Mesenteric fat pad (tissue), 1 donor: ENCODE measurements around the gene RIN3. TPM values are rescaled to one million over a fixed set of nuclear protein-coding genes. Genes with fewer than 3 reads are reported as not detected.

Experiments
- DNase-seq: peaks from one replicate; pipeline ENCODE4 v3.0.0-alpha.2; 2020; ENCODE audit warnings: low spot score
- long read RNA-seq: library from polyadenylated mRNA; unstranded; transcript quantifications from one replicate; pipeline ENCODE4 v2.0.0, GENCODE V29; 2020
- total RNA-seq: library from RNA; stranded (reverse); fragmentation: NEBNext Ultra II Directional; extraction: Animal tissue kit (Norgen Biotek cat#: 25700); gene quantifications from one replicate; pipeline ENCODE4 v1.2.1, GENCODE V29; 2021
- donor health status: DM: yes; HTN: yes; CAD: no.

Gene RIN3, protein sequence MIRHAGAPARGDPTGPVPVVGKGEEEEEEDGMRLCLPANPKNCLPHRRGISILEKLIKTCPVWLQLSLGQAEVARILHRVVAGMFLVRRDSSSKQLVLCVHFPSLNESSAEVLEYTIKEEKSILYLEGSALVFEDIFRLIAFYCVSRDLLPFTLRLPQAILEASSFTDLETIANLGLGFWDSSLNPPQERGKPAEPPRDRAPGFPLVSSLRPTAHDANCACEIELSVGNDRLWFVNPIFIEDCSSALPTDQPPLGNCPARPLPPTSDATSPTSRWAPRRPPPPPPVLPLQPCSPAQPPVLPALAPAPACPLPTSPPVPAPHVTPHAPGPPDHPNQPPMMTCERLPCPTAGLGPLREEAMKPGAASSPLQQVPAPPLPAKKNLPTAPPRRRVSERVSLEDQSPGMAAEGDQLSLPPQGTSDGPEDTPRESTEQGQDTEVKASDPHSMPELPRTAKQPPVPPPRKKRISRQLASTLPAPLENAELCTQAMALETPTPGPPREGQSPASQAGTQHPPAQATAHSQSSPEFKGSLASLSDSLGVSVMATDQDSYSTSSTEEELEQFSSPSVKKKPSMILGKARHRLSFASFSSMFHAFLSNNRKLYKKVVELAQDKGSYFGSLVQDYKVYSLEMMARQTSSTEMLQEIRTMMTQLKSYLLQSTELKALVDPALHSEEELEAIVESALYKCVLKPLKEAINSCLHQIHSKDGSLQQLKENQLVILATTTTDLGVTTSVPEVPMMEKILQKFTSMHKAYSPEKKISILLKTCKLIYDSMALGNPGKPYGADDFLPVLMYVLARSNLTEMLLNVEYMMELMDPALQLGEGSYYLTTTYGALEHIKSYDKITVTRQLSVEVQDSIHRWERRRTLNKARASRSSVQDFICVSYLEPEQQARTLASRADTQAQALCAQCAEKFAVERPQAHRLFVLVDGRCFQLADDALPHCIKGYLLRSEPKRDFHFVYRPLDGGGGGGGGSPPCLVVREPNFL
- 38.0 TPM for total RNA-seq
- long read RNA-seq, partial matches to known transcripts, result 61 of 88 reads
- long read RNA-seq, other reads (novel, unspliced or antisense), result 27 of 88 reads

DNA sequence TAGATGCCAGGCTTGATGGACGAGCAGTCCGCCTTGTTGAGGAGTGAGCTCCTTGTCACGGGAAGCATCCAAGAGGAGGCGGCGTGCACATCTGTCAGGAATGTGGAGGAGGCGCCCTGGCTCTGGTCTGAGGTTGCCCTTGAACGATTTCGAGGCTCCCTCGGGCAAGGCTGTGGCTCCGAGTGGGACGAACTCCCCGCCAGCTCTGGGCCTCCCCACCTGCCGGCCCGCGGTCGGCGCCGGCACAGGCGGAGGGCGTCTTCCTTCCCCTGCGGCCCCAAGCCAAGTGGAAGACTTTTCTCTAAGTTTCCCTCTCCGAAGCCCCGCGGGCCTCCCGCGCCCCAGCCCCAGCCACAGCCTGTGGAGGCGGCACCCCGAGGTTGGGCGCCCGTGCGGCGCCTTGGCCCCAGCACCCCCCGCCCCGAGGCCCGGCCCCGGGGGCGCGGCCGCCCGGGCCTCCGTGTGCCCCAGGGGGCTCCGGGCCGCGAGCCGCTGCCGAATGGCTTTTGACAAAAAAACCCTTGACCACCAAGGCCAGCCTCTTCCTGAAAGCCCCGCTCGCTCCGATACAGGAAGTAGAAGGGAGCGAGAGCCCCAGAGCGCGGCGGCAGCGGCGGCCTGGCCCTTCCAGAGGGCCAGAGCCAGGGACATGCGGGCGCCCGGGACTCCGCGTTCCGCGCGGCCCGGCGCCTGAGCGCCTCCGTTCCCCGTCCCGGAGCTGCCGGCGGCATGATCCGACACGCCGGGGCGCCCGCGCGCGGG lies at the start of gene RIN3:
RIN3 (plus strand) TSS at position 578 of the 762 bp plus-strand sequence; CDS start at position 730, 152 bp downstream.
- peak; percentile 91 for DNase-seq

DNA sequence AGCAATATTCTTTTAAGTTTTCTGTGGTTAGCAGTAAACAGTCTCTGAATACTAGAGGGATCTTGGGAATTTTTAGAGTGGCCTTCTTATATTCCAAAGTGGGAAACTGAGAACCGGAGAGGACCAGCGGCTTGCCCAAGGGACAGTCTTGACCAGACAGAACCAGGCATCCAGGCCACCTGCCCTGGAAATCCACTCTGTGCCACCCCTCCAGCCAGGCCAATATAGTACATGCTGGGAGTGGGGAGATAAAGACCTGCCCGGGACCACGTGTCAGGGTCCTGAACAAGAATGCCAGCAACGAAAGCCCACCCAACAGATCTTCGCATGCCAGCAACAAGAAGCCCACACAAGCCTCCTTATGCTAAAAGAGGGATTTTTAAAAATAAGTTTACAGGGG lies 49.4 kb upstream of the RIN3 start:
- DNase-seq, result no peak

DNA sequence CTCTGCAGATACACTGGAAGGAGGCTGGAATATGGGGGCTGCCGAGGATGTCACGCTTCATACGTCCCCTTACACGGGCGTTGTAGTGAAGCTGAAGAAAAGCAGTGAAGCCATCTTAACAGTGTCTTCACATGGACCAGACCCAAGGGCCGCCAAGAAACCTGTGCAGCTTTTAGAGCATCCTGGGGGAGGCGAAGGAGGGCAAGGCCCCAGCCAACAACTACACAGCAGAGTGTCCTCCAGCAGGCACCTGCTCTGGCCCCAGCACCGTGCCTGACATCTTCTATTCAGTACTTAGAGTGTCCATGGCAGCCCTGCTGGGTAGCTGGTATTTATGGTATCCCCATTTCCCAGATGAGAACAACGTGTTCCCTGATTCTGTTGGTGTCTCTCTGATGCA lies 48.9 kb upstream of the RIN3 start:
- no peak for DNase-seq

DNA sequence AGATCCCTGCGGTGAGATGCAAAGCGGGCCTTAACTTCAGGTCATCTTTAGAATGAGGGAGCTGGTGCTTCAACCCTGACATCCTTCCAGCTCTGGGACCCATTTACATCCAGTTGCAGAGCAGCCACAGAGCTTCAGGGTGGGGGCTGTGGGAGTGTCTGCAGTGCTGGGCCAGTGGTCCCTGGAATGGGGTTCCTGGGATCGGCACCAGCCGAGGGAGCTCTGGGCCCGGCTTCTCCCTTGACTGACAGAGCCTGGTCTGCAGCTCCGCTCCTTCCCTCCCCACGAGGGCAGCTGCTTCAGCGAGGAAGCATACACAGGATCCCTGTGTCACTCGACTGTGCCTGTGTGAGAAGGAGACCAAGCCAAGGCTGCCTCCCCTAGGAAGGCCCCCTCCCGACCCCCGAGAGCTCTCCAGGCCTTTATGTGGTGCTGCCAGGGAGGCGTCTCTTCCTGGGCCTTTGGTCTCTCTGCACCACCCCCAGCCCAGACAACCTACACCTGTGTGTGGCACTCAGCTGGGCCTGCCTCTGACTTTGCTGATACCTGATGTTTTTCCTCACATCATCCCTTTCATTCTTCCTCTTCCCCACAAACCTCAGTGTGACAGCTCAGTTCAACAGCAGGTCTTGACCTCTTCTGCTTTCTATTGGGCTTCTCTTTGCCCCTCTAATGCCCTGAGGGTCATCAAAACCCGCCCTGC lies 48.1 kb upstream of the RIN3 start:
- DNase-seq, result no peak

DNA sequence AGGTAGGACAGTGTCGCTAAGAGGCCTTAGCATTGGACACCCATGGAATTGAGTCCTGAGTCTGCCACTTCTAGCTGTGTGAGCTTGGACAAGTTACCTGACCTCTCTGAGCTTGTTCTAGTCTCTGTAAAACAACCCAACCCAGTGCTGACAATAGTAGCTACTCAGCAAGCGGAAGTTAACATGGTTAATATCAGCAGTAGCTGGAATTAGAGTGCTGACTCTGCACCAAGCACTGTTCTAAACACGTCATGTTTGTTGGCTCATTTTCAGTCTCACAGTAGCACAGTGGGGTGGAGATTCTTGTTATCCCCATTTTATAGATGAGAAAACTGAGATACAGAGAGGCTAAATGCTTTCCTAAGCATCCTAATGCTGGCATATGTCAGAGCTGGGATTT lies 47.5 kb upstream of the RIN3 start:
- DNase-seq, result no peak

DNA sequence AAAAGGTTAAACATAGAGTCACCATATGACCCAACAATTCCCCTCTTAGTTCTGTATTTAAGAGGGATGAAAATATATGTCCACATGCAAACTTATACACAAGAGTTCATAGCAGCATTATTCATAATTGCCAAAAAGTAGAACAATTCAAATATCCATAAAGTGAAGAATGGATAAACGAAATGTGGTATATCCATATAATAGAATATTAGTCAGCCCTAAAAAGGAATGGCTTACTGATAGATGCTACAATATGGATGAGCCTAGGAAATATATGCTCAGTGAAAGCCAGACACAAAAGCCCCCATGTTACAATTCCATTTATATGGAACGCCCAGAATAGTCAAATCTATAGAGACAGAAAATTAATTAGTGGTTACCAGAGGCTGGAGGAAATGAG lies 44.1 kb upstream of the RIN3 start:
- no peak for DNase-seq

DNA sequence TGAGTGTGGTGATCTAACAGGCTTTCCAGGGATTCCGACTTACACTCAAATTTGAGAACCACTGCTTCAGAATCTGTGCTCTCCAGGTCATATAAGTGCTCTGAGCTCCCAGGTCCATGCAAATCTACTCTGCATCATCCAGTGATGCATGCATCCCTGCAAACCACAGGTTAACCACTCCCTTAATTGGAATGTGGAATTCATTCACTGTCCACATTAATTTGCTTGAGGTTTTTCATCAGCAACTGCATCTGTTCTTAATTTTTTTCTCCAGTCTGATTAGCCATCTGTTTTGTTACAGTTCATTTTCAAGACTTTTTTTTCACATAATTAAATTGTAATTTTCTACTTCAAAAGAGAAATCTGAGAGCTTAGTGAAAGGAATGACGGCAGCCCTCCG lies 43.4 kb upstream of the RIN3 start:
- DNase-seq, result no peak

DNA sequence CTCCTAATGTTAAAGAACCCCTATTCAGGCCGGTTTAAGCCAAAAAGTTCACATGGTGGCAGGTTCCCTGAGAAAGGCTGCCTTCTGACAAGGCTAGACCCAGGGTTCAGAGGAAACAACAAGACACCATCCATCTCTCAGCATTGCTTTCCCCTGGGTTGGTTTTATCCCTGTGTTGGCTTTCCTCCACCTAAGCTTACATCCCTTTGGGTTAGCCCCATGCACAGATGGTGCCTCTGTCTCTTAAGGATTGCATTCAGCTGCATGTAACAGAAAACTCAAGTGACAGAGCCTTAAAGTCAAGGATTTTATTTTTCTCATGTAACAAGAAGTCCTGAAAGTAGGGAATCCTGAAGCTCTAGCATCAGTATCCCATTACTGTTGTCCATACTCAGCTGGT lies 42.8 kb upstream of the RIN3 start:
- no peak for DNase-seq

DNA sequence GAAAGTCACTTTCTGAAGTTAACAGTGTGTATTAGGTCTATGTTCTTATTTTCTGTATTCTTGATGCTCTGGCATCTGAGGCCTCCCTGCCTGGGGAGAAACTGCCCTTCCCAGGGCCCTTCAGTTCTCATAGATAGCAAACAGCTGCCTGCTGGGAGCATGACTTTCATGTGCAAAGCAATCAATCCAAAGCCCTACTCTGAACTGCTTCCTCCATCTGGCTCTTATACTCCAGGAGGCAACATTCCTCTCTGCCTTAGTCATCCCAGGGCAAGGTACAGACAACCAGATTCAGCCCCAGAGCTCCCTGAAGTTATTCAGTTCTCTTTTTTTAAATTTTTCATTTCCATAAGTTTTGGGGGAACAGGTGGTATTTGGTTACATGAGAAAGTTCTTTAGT lies 41.7 kb upstream of the RIN3 start:
- DNase-seq, result no peak

DNA sequence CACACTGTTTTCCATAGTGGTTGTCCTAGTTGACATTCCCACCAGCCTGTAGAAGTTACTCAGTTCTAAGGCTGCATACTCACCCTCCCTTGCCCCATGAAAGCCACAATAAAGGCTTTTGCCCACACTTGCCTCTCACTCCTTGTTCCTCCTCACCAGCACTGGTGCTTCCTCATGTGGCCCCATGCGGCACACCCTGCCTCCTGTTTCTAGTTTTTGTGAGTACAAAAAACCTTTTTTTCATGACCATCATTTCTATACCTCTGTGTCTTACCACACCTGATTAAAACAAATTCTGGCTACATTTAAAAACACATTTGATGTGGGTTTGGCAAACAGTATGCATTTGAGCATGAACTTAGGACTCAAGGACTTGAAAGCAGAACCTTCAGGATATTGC lies 40.7 kb upstream of the RIN3 start:
- no peak for DNase-seq

DNA sequence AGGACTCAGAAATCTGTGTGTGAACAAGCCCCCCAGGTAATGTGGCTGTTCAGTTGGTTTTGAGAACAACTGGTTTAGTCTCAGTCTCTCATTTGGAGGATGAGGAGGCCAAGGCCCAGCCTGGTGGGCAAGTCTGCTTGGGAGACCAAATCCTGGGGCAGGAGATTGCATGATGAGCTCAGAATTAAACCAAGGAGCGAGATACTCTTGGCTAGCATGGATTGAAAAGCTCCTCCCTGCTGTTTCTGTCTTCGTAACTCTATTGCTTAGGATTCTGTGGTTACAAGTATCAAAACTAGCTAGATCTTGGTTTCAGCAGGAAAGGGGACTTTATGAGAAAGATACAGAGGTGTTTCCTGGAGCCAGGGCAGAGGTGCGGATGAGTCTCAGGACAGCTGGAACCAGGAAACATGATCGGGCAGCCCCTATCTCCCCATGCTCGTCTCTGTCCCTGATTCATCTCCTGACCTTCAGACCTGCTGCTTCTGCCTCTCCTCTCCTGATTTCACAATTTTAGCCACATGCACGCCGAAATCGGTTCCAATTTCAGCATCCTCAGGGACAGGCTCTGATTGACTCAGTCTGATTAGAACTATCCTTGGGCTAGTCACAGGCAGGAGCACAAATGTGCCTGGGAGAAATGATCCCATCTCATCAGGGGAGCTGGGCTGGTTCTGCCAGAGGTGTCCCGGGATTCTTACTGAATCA lies 40.2 kb upstream of the RIN3 start:
- no peak for DNase-seq

DNA sequence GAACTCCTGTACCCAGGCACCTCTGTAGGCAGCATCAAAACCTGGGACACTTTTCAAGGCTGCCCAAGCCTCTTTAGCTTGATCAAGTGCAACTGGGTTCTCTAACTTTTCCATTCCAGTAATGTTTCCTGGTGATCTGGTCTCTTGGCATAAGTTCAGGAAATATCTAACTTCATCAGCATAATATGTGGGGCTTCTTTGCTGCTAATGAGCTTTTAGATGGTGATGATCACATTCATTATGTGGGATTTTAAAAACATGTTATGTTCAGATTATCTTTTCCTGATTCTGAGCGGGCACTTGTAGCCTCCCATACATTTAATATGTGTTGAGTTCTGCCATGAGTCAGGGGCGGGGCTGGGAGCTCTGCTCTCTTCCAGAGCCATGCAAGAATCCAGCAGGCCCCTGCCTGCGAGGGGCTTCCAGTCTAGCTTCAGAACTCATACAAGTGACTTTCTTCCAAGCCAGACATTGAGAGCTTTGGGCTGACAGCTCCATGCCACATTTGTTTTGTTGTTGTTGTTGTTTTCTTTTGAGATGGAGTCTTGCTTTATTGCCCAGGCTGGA lies 39.5 kb upstream of the RIN3 start:
- no peak for DNase-seq

DNA sequence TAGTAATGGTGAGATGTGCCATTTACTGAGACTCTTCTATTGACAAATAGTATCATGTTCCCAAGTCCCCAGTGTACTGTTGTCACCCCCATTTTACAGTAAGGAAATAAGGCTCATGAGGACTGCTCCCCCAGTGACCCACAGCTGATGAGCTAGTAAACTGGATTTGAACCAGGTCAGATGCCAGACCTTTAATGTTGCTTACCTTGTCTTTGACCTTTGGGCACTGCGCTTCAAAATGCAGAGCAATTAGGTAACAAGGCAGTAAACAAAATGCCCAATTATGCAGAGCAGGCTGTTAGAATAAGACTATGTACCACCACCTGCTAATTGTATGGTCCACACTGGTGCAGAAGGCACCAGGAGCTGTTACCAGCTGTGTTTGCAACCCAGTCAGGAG lies 38.5 kb upstream of the RIN3 start:
- DNase-seq, result no peak

DNA sequence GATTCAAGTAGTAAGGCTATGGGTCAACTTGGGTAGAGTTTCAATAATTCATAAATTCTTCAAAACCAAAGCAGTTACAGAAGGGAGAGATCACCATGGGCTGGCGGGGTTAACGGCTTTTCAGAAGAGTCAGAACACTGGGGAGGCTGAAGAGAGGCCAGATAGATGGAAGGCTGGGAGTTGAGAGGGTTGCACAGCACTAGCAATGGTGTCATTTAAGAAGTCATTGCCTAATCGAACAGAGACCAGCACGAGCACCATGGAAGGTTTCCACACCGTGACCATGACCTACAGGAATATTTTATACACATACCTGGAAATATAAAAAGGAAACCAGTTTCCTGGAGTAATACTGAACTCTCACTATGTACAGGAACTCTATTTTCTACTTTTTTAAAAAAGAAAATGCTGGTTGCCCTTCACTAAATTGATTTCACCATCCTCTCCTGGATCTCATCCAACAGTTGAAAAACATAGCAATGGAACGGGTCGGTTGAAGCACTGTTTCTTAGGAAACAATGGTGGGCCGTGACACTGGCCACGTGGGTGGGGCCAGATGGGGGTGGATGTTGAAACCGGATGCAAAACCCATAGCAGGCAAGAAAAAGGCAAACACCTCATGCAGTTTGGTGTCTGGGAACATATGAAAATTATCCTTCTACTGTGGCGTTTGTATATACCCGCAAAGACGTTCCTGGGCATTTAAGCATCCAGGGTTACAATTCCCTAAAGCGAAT lies 38.0 kb upstream of the RIN3 start:
- DNase-seq, result no peak

DNA sequence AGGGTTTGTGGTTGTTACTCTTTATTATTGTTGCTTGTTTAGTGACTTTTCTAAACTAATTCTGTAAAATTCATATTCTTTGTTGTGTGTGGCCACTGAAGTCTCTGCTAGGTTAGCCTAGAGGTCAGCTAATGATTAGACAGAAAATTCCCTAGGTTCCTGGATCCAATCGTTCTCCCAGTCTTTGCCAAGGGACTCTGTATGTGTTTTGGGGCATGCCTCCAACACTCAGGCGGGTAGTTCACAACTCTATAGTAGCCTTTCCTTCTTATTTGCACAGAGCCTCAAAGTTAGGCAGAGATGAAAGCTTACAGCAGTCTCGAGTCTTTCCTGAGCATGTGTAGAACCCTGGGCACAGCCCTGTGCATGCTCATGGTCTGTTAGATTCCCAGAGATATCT lies 32.7 kb upstream of the RIN3 start:
- no peak for DNase-seq

DNA sequence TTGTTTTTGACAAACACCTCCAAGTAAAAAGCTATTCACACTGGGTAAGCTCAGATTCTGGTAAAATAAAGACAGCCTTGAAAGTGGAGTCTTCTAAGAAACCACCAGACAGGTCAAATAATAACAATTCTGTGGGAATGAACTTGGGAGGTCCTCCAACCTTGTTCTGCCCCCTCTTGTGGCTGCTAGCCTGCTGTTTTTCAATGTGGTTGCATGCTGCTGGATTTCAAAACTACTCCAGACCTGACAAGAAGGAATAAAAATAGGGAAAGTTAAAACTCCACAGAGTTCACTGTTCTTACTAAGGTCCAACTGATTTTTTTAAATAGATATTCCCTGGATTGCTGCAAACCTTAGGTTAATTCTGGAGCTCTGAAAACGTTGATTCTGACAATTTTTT lies 32.2 kb upstream of the RIN3 start:
- DNase-seq, result no peak

DNA sequence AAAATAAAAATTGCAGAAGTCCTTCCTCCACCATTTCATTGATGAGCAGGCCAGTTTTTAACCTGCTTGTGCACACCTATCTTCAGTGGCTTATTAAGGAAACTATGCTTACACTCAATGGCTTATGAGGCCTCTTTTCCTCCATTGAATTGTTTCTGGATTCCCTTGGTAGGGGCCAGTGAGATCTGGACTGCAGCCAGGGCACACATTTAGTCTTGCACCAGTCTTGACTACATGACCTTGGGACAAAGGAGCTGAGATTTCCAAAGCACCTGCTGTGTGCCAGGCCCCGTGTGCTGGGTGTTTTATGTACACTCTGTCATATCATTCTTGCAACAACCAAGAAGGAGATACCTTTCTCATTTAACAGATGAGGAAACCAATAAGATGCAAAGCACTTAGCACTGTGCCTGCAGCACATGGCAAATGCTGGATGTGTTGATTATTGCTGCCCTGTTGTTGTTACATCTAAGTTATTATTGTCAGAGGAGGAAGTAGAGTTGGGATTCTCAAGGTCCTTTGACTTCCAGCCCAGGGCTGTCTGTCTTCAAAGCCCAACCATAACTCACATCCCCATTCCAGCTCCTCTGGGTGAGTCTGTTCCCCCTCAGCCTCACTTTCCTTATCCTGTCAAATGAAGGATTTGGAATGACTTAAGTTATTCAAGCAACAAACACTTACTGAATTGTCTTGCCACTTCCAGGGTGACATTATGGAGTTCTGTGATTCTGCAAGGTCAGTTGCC lies 31.6 kb upstream of the RIN3 start:
- no peak for DNase-seq

DNA sequence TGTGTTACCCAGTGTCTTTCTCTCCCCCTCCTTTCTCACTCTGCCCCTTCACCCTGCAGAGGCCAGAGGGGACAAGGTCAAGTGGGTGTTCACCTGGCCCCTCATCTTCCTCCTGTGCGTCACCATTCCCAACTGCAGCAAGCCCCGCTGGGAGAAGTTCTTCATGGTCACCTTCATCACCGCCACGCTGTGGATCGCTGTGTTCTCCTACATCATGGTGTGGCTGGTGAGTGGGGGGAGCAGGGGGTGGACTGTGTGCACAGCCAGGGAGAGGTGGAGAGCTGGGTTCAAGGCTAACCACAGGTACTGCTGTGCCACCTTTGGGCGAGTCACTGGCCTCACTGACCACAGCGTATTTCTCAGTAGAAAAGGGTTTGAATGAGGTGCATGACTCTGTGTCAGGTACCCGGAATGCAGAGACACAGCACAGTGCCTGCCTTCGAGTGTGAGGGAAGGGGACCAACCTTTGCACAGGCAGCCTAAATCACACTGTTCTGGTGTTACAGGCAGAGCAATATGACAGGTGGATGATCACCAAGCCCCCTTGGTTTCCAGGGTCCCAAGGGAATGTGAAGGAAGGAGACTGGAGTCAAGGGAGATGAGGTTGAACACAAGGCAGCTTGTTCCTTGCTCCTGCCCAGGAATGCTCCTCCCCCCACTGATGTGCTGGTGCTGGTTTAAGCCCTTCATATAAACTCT lies 30.8 kb upstream of the RIN3 start:
- no peak for DNase-seq
